Duodenal mucosa (tissue), 2 donors: Measurements from ENCODE around the gene LRRTM2.
"Not testable (repeated sequence)": the region's sequence is repeated elsewhere in the genome, so short reads cannot be mapped to it uniquely, and the experiment has no call there.

Experiments used
- H3K27ac ChIP-seq: one replicate; pipeline ENCODE4 v1.7.0; 2013; ENCODE audit warnings: low read depth, low read length
- H3K27me3 ChIP-seq, 2 donors: one replicate each; pipeline ENCODE4 v1.7.0; 2013; ENCODE audit warnings: low read length in 2 of 2, control low read depth in 1 of 2; ENCODE audit not compliant: insufficient read depth in 2 of 2, control insufficient read depth in 1 of 2
- H3K36me3 ChIP-seq, 2 donors: one replicate each; pipeline ENCODE4 v1.7.0; 2013; ENCODE audit warnings: low read length in 2 of 2, control low read depth in 1 of 2; ENCODE audit not compliant: insufficient read depth in 2 of 2, control insufficient read depth in 1 of 2
- H3K4me1 ChIP-seq, 2 donors: one replicate each; pipeline ENCODE4 v1.7.0; 2013; ENCODE audit warnings: low read length in 2 of 2, control low read depth in 1 of 2; ENCODE audit not compliant: insufficient read depth in 2 of 2, control insufficient read depth in 1 of 2
- H3K4me3 ChIP-seq, 2 donors: one replicate each; pipeline ENCODE4 v1.7.0; 2013; ENCODE audit warnings: low read length in 2 of 2, low read depth in 1 of 2
- H3K9ac ChIP-seq, 2 donors: one replicate each; pipeline ENCODE4 v1.7.0; 2013; ENCODE audit warnings: low read length in 2 of 2, low read depth in 1 of 2
- H3K9me3 ChIP-seq, 2 donors: one replicate each; pipeline ENCODE4 v1.7.0; 2013; ENCODE audit warnings: low read length in 2 of 2, control low read depth in 1 of 2; ENCODE audit not compliant: control insufficient read depth in 1 of 2

The LRRTM2 gene, protein sequence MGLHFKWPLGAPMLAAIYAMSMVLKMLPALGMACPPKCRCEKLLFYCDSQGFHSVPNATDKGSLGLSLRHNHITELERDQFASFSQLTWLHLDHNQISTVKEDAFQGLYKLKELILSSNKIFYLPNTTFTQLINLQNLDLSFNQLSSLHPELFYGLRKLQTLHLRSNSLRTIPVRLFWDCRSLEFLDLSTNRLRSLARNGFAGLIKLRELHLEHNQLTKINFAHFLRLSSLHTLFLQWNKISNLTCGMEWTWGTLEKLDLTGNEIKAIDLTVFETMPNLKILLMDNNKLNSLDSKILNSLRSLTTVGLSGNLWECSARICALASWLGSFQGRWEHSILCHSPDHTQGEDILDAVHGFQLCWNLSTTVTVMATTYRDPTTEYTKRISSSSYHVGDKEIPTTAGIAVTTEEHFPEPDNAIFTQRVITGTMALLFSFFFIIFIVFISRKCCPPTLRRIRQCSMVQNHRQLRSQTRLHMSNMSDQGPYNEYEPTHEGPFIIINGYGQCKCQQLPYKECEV

DNA sequence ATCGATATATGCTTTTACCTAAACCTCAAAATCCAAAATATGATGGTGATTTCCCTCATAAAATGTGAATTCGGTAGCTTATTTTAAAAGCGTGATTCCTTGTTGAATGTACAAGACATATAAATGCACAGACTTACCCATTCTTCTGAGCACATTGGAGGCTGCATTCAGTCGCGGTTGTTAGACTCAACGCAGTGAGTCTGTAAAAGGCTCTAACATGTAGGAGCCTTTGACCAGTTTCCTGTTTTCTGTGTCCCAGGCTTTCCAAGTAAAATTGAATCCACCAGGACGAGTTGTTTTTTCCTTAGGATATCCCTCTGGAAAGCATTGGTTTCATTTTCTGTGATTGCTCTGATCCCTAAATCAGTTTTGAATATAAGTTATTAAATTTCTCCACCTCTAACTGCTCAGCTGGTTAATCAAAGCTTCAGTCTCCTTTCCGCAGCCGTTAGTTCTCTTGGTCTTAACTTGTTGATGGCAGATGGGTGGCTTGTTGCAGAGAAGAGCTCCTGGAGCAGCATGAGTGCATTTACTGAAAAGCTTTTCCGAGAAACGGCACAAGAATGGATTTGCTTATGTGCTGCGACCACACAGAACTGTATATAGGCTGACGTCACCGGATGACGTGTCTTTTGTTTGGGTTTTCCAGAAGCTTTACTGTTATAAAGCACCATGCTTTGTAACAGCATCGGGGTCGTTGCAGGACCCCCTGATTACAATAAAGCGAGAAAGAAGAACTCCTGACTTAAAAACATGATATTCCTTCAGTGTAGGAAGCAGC lies at the start of gene LRRTM2:
Gene LRRTM2 (minus strand): TSS at position 565 of the 781 bp plus-strand sequence. CDS start 424 bp downstream, at position 141.
- Histone ChIP-seq H3K9me3 (peaks cover 0 to 2% of the 10 kb centered on the region in 2 donors), H3K36me3 (no peaks in the 10 kb centered on the region), H3K9ac (peak within 1 kb of the TSS in 1 of 2 donors; percentile 4), H3K4me3 (peak within 1 kb of the TSS; percentile 36 to 39), H3K27ac (no peak within 1 kb of the TSS), H3K27me3 (no peaks in the 10 kb centered on the region), H3K4me1 (no peaks in the 10 kb centered on the region)

DNA sequence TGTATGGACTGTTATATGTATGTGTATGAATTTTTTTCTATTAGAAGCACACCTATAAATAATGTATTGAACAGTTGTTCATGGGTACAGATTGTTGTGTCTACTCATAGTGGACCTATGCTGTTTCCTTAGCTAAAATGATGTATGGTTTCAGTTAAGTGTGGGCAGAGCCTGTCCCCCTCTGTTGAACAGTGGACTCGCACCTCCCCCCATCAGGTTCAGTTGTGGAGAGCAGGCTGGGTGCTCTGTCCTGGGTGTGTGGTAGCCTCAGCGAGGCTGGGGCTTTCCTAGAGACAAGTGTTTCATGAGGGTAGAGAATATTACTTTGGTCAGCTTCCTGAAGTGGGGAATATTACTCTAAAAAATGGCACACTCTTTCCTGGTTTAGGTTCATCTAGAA lies 47.4 kb upstream of the LRRTM2 start:
- H3K4me3 ChIP-seq: no peak overlapping the region
- no peaks in the 10 kb centered on the region for H3K9me3 ChIP-seq
- peaks cover 27 to 54% of the 10 kb centered on the region in 2 donors for H3K36me3 ChIP-seq
- H3K27me3 ChIP-seq: no peaks in the 10 kb centered on the region
- H3K27ac ChIP-seq: no peak overlapping the region
- no peak overlapping the region for H3K9ac ChIP-seq
- peaks cover 8 to 12% of the 10 kb centered on the region in 2 donors for H3K4me1 ChIP-seq

DNA sequence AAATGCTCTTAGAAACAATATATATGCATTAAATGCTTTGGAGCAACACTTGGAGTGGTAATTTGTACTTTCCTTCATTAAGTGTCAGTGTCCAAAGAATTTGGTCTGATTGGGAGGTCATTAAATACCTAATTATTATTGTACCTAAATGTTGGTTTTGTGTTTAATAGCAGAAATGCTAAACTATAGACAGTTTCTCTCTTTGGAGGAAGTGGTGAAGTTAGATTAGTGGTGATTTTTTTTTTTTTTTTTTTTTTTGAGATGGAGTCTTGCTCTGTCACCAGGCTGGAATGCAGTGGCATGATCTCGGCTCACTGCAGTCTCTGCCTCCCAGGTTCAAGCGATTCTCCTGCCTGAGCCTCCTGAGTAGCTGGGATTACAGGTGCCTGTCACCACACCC lies 46.2 kb upstream of the LRRTM2 start:
- not testable (repeated sequence) for H3K27me3 ChIP-seq, H3K9ac ChIP-seq, H3K27ac ChIP-seq, H3K4me1 ChIP-seq, H3K9me3 ChIP-seq, H3K4me3 ChIP-seq
- H3K36me3 ChIP-seq: peaks cover 26 to 47% of the 10 kb centered on the region in 2 donors

DNA sequence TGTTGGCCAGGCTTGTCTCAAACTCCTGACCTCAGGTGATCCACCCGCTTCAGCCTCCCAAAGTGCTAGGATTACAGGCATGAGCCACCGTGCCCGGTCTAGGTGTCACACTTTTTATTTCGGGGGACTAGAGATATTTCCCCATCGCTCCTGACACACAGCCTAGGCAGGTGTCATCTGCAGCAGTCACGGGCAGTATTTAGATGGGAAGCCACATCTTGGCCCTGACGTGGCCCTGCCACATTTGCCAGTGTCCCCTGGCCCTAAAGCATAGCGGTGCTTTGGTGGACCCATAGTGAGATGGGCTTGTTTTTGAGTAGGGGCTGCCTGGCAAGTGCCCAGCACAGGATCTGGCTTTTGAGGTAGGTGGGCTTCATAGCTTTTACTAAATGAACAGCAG lies 45.0 kb upstream of the LRRTM2 start:
- no peak overlapping the region for H3K27ac ChIP-seq
- H3K9me3 ChIP-seq: no peaks in the 10 kb centered on the region
- H3K4me1 ChIP-seq: no peaks in the 10 kb centered on the region
- H3K36me3 ChIP-seq: peaks cover 14 to 42% of the 10 kb centered on the region in 2 donors
- H3K4me3 ChIP-seq: no peak overlapping the region
- H3K27me3 ChIP-seq: no peaks in the 10 kb centered on the region
- no peak overlapping the region for H3K9ac ChIP-seq

DNA sequence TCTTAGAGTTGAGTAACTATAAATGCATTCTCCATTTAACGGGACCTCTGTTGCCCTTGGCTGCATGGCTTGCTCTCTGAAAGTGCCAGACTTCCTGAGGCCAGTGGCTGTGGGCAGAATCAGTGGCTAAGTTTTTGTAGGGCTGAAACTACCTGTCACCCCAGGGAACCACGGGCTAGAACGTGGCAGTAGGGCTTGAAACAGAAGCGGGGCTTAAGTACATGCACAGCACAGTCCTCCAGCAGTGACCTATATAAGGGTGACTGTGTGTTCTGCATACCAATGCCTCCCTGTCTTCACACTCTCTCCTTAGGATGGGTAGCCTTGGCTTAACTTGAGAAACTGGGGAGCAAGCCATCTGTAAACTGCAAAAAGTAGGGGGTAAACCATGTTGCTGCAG lies 43.6 kb upstream of the LRRTM2 start:
- Histone ChIP-seq H3K27ac (no peak overlapping the region), H3K4me3 (no peak overlapping the region), H3K9me3 (no peaks in the 10 kb centered on the region), H3K4me1 (no peaks in the 10 kb centered on the region), H3K36me3 (peaks cover 5 to 40% of the 10 kb centered on the region in 2 donors), H3K9ac (no peak overlapping the region), H3K27me3 (no peaks in the 10 kb centered on the region)

DNA sequence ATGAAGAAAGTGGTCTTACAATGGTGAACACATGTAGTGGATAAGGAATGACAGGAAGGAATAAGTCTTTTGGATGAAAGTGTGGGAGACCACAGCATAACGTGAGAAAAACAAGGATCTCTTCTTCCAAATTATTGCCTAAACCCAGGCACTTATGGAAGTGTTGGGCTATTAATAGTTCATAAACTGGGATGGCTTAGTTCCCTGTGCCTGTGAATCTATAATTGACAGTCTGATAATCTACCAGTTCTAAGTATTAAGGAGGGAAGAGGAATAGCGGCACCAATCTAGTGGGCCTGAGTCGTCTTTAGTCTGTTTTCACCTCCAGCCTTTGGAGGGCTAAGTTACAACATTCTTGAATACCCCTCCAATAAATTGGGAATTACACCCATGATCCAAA lies 39.2 kb upstream of the LRRTM2 start:
- Histone ChIP-seq H3K9ac (no peak overlapping the region), H3K4me3 (no peak overlapping the region), H3K36me3 (peaks cover 5 to 46% of the 10 kb centered on the region in 2 donors), H3K27ac (no peak overlapping the region), H3K9me3 (no peaks in the 10 kb centered on the region), H3K4me1 (no peaks in the 10 kb centered on the region), H3K27me3 (no peaks in the 10 kb centered on the region)

DNA sequence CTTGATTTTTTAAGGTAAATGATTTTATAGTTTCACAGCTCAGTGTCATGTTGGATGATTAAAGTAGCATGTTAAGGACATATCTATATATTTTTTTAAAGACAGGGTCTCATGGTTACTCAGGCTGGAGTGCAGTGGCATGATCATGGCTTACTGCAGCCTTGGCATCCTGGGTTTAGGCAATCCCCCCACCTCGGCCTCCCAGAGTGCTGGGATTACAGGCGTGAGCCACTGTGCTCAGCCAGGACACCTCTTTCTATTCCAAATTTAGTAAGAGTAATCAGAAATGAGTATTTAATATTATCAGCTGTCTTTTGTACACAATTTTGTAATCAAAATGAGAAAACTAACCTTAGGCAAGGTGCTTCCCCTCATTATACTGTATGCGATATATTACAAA lies 38.6 kb upstream of the LRRTM2 start:
- Histone ChIP-seq H3K9ac (no peak overlapping the region), H3K36me3 (peaks cover 4 to 43% of the 10 kb centered on the region in 2 donors), H3K27ac (no peak overlapping the region)

DNA sequence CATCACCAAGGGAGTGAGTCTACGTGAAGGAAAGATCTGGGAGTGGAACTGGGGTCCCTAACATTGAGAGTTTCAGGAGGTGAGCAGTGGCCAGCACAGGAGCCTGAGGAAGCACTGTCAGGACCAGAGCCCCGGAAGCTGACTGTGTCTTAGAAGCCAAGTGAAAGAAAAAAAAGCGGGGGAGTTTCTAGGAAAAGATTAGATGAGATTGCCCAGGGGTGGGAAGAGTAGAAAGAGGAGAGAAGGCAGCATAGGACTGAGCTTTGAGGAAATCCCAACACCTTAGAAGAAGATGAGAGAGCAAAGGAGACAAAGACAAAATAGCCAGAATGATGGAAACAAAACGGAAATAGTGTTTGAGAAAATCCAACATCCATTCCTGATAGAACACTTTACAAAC lies 37.0 kb upstream of the LRRTM2 start:
- peaks cover 4 to 38% of the 10 kb centered on the region in 2 donors for H3K36me3 ChIP-seq
- no peaks in the 10 kb centered on the region for H3K4me1 ChIP-seq

More for the DNA sequence above, 38.6 kb upstream of the LRRTM2 start:
- Histone ChIP-seq H3K4me1 (no peaks in the 10 kb centered on the region), H3K4me3 (no peak overlapping the region), H3K9me3 (no peaks in the 10 kb centered on the region), H3K27me3 (no peaks in the 10 kb centered on the region)

DNA sequence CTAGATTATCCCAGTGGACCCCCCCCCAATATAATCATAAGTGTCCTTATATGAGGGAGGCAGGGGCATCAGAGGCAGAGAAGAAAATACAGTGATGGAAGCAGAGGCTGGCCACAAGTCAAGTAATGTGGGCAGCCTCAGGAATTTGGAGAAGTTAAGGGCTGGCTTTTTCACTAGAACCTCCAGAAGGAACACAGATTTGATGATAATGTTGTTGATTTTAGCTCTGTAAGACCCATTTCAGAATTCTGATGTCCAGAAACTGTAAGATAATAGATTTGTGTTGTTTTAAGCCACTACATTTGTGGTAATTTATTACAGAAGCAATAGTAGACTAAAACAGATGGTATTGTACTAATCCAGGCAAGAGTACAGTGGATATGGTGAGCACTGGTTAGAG lies 36.3 kb upstream of the LRRTM2 start:
- Histone ChIP-seq H3K9ac (no peak overlapping the region), H3K27ac (no peak overlapping the region), H3K9me3 (no peaks in the 10 kb centered on the region), H3K36me3 (peaks cover 4 to 42% of the 10 kb centered on the region in 2 donors), H3K27me3 (no peaks in the 10 kb centered on the region), H3K4me1 (no peaks in the 10 kb centered on the region), H3K4me3 (no peak overlapping the region)

More for the DNA sequence above, 37.0 kb upstream of the LRRTM2 start:
- Histone ChIP-seq H3K27ac (no peak overlapping the region), H3K9ac (no peak overlapping the region), H3K4me3 (no peak overlapping the region), H3K9me3 (no peaks in the 10 kb centered on the region), H3K27me3 (no peaks in the 10 kb centered on the region)
